HCT116 (cell line): ENCODE measurements around the gene LINGO1.

Experiments used
- RAD21 ChIP-seq: IDR thresholded peaks from 2 replicates; pipeline ENCODE4 v1.6.1; 2012; ENCODE audit warnings: low read depth, mild to moderate bottlenecking
- TF ChIP-seq, protein P1 (sequence below): IDR thresholded peaks from 2 replicates; pipeline ENCODE4 v1.6.1; 2012

DNA sequence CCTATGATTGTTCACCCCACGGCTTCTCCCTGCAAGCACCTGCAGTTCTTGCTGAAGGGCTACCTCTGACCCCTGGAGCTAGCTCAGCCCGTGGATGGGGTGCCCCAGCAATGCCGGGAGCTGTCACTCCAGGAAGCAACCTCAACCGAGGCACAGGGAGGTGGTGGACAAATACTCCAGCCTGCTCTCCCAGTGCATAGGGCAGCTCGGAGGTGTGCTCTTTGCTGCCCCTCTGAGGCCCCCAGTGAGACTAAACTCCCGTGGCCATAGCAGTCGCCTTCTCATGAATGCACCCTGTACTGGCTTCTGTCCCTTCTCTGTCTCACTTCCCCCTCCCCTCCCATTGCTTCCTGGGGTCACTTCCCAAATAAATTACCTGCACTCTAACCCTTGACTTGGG lies 48.5 kb downstream of the LINGO1 start:
- TF ChIP-seq, protein P1, sequence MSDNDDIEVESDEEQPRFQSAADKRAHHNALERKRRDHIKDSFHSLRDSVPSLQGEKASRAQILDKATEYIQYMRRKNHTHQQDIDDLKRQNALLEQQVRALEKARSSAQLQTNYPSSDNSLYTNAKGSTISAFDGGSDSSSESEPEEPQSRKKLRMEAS, result no peak
- peak; percentile 13; the same call in 1 of the 2 replicates for TF ChIP-seq RAD21
